KOPT-K1 (cell line): ENCODE results near the gene NSUN7.
"Not testable (repeated sequence)": the region's sequence is repeated elsewhere in the genome, so short reads cannot be mapped to it uniquely, and the experiment has no call there.

Experiments
- H3K27ac ChIP-seq: fragments of 200-600 bp; sonication (generic); 2 replicates; pipeline ENCODE4 v1.5.1; 2016; ENCODE audit warnings: antibody characterized with exemption, mild to moderate bottlenecking, low read depth, low read length; ENCODE audit not compliant: poor library complexity, severe bottlenecking
- H3K36me3 ChIP-seq: fragments of 200-600 bp; sonication (generic); 2 replicates; pipeline ENCODE4 v1.5.1; 2017; ENCODE audit warnings: antibody characterized with exemption, mild to moderate bottlenecking, low read length, moderate library complexity; ENCODE audit not compliant: insufficient read depth
- H3K9me3 ChIP-seq: fragments of 200-600 bp; sonication (generic); 2 replicates; pipeline ENCODE4 v1.5.1; 2017; ENCODE audit warnings: antibody characterized with exemption, low read length, mild to moderate bottlenecking; ENCODE audit not compliant: insufficient read depth, poor library complexity, severe bottlenecking

The NSUN7 gene, protein sequence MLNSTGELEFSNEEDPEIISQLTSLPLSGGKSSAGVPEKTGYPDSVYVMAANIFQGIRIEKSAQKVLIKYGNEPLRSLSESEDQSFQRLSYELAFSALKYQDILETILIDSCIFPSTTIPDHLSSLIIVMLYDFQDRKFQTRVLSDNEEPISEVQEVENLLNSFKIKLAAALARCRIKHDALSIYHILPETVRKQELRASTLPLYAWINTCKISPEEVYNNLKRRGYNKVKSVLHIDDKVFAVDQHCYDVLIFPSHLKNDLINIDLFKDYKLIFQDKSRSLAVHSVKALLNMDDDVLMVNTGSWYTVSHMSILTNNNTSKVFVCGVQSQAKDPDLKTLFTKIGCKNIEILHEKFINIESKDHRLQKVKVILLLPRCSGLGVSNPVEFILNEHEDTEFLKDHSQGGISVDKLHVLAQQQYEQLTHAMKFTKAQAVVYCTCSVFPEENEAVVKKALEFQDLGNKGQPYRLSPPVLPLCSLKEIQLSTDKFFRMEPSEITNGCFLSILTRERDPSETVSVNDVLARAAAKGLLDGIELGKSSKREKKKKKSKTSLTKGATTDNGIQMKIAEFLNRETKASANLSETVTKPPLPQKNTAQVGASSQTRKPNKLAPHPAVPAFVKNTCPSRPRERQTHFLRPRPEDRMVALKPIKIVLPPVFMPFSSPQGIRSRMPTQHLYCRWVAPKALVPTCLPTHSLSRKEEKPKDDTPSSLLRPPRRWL

DNA sequence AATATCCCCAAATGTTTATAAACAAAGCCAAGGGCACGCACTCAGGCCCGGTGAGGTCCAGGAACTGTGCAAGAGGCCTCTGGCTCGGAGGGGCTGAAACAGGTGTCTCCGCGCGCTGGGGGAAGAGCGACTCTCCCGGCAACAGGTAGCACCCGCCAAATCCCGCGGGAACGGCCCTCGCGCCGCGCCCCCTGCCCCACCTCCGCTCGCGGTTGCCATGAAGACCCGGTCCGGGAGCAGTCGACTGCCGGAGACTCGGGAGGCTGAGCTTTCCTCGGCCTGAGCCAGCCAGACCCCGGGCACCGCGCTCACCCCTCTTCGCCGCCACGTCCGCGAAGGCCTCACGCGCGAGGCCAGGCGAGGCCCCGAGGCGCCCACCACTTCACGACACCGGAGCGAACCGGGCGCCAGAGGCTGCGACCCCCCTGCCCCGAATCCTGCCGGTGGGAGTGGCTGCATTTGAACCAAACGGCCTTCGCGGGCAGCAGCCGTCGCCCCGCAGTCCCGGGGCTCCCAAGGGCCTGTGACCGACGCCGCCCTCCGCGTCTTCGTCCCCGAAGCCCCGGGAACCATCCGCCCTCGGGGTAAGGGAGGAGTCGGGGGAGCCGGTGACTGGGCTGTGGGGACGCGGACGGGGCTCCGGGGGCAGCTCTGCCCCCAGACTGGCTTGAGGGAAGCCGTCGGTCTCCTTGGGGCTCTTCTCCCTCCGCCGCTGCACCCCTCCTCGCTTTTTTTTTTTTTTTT is at the start of gene NSUN7:
Gene NSUN7 (plus strand): TSS at position 239 of the 744 bp plus-strand sequence. CDS start 739 bp downstream, outside the sequence.
- Histone ChIP-seq H3K36me3 (no peaks in the 10 kb centered on the region), H3K27ac (no peak within 1 kb of the TSS), H3K9me3 (peaks cover 10% of the 10 kb centered on the region)

GRCh38 chr4:40702137-40702799 is 47.5 kb upstream of the NSUN7 start:
- H3K9me3 ChIP-seq: no peaks in the 10 kb centered on the region
- no peaks in the 10 kb centered on the region for H3K36me3 ChIP-seq
- H3K27ac ChIP-seq: no peak overlapping the region

GRCh38 chr4:40702800-40703151 is 47.0 kb upstream of the NSUN7 start:
- no peak overlapping the region for H3K27ac ChIP-seq
- H3K36me3 ChIP-seq: no peaks in the 10 kb centered on the region
- H3K9me3 ChIP-seq: no peaks in the 10 kb centered on the region

DNA sequence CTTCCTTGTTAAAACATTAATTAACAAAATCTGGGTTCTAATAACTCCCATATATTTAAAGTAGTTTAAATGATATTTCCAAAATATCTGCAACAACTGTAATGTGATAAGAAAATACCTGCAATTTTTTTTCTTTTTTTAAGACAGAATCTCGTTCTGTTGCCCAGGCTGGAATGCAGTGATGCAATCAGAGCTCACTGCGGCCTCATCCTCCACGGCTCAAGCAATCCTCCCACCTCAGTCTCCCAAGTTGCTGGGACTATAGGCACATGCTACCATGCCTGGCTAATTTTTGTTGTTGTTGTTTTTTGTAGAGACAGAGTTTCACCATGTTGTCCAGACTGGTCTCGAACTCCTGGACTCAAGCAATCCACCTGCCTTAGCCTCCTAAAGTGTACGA is 45.7 kb upstream of the NSUN7 start:
- H3K9me3 ChIP-seq: no peaks in the 10 kb centered on the region
- no peak overlapping the region for H3K27ac ChIP-seq
- H3K36me3 ChIP-seq: no peaks in the 10 kb centered on the region

GRCh38 chr4:40710484-40711254 is 39.1 kb upstream of the NSUN7 start:
- Histone ChIP-seq H3K36me3 (no peaks in the 10 kb centered on the region), H3K27ac (no peak overlapping the region), H3K9me3 (no peaks in the 10 kb centered on the region)

GRCh38 chr4:40713001-40713400 is 36.8 kb upstream of the NSUN7 start:
- H3K36me3 ChIP-seq, H3K9me3 ChIP-seq, H3K27ac ChIP-seq: not testable (repeated sequence)

DNA sequence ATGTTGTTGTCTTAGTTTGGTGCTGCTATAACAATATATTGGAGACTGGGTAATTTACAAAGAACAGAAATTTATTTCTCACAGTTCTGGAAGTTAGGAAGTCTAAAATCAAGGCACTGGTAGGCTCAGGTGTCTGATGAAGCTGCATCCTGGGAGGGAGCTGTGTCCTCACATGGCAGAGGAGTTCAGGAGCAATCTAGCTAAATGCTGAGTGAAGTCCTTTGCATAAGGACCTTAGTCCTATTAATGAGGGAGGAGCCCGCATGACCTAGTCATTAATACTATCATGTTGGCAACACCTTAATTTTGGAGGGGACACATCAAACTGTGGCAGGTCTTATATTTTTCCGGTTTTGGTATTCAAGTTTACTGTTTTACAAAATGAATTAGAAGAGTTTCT is 36.0 kb upstream of the NSUN7 start:
- no peaks in the 10 kb centered on the region for H3K9me3 ChIP-seq
- H3K27ac ChIP-seq: no peak overlapping the region

GRCh38 chr4:40718586-40718985 is 31.2 kb upstream of the NSUN7 start:
- Histone ChIP-seq H3K27ac (no peak overlapping the region), H3K9me3 (no peaks in the 10 kb centered on the region), H3K36me3 (no peaks in the 10 kb centered on the region)

More for the DNA sequence above, 36.0 kb upstream of the NSUN7 start:
- H3K36me3 ChIP-seq: no peaks in the 10 kb centered on the region

DNA sequence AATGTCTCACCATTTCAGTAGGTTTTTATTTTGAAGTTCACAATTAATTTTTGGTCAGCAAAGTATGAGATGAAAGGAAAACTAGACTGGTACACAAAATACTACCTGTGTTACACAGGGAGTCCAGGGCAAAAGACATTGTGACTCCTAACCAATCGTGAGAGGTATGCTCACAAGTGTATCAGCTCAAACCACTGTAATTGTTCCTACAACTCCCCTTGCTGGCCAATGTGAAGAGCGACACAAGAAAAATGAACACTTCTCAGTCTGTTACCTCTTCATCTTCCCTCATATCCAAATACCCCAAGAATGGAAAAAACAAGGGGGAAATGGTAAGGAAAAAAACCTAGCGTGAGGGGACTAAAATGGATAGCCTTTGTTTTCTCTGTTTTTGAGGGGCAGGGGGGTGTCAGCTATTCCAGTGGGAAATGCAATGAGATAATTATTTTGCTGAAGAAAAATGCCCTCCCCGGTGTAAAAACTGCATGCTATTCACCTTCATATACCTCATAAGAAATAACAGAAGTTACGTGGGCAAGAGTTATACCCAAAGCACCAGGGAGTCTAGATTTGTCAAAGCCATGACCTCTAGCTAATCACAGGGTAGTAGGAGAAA is 30.6 kb upstream of the NSUN7 start:
- Histone ChIP-seq H3K9me3 (no peaks in the 10 kb centered on the region), H3K27ac (no peak overlapping the region), H3K36me3 (no peaks in the 10 kb centered on the region)

- H3K9me3 ChIP-seq: no peaks in the 10 kb centered on the region
- H3K27ac ChIP-seq: no peak overlapping the region
- no peaks in the 10 kb centered on the region for H3K36me3 ChIP-seq
Observed at GRCh38 chr4:40720351-40720750, 29.4 kb upstream of the NSUN7 start.

- Histone ChIP-seq H3K27ac (no peak overlapping the region), H3K9me3 (no peaks in the 10 kb centered on the region), H3K36me3 (no peaks in the 10 kb centered on the region)
Observed at GRCh38 chr4:40720916-40721315, 28.8 kb upstream of the NSUN7 start.

DNA sequence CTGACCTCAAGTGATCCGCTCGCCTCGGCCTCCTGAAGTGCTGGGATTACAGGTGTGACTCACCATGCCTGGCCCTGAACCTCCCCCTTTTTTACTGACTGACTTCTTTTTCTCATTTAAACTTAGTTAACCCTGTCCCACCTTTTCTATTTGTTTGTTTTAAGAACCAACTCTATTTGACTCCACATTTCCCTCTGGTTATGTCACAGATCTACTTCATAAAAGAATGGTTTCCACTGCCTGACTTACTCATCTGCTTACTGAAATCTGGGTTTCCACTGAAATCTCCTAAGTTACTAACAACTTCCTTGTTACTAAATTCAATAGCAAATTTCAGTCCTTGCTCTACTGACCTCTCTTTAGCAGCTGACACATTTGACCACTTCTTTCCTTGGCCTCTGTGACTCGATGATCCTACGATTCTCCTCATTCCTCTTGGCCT is 28.0 kb upstream of the NSUN7 start:
- H3K9me3 ChIP-seq: no peaks in the 10 kb centered on the region
- H3K36me3 ChIP-seq: no peaks in the 10 kb centered on the region
- H3K27ac ChIP-seq: no peak overlapping the region

DNA sequence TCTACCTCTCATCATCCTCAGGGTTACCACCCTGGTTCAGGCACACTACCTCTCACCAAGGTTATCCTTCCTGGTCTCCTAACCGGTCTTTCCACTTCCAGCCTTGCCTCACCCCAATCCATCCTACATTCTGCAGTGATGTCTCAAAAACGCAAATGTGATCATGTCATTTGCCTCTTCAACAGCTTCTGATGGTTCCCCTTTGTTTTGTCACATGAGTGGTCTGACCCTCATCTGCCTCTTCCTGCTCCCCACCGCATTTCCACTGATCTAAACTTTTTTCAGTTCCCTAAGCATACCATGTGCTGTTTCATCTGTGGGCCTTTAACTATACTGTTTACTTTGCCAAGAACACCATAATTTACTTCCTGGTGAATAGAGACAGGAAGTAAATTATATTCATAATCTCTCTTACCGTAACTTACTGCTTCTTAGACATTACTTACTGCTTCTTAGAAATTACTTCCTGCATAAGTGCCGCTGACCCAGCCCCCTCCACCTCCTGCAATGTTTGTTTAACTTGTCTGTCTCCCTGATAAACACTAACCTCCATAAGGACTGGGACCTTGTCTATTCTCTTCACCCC is 27.1 kb upstream of the NSUN7 start:
- no peak overlapping the region for H3K27ac ChIP-seq
- no peaks in the 10 kb centered on the region for H3K9me3 ChIP-seq
- H3K36me3 ChIP-seq: no peaks in the 10 kb centered on the region

GRCh38 chr4:40723728-40724127 is 26.0 kb upstream of the NSUN7 start:
- no peaks in the 10 kb centered on the region for H3K9me3 ChIP-seq
- no peaks in the 10 kb centered on the region for H3K36me3 ChIP-seq
- no peak overlapping the region for H3K27ac ChIP-seq
